Small intestine (tissue), 7 donors: ENCODE measurements around the gene RASGRP2. TPM values are rescaled to one million over a fixed set of nuclear protein-coding genes. Genes with fewer than 3 reads are reported as not detected.

ENCODE experiments used
- DNase-seq, 2 donors: peaks; one replicate each; pipeline versions ENCODE4 v3.0.0 to v3.0.0-alpha.2; 2013
- FAIRE-seq: peaks from 2 replicates; lab custom pipeline; 2012; peaks lifted over from hg19 to GRCh38; lab: Jason Lieb, UNC
- H3K27ac ChIP-seq, 3 donors: one replicate each; pipeline ENCODE4 v1.5.1; 2013; ENCODE audit warnings: low read length in 2 of 3, mild to moderate bottlenecking in 2 of 3, control low read depth in 1 of 3, inconsistent platforms in 1 of 3, low read depth in 1 of 3, moderate library complexity in 1 of 3
- H3K27me3 ChIP-seq, 3 donors: one replicate each; pipeline ENCODE4 v1.6.1; 2013; ENCODE audit warnings: low read length in 3 of 3, inconsistent platforms in 1 of 3; ENCODE audit not compliant: control insufficient read depth in 3 of 3, insufficient read depth in 3 of 3
- H3K36me3 ChIP-seq, 3 donors: one replicate each; pipeline ENCODE4 v1.6.1; 2013; ENCODE audit warnings: low read length in 3 of 3, inconsistent platforms in 1 of 3, low read depth in 1 of 3, mild to moderate bottlenecking in 1 of 3, moderate library complexity in 1 of 3; ENCODE audit not compliant: control insufficient read depth in 3 of 3, insufficient read depth in 2 of 3
- H3K4me1 ChIP-seq, 3 donors: one replicate each; pipeline ENCODE4 v1.6.1; 2013; ENCODE audit warnings: low read length in 2 of 3, inconsistent platforms in 1 of 3, low read depth in 1 of 3, mild to moderate bottlenecking in 1 of 3, moderate library complexity in 1 of 3; ENCODE audit not compliant: control insufficient read depth in 3 of 3, insufficient read depth in 2 of 3
- H3K4me3 ChIP-seq, 3 donors: one replicate each; pipeline ENCODE4 v1.5.1; 2013; ENCODE audit warnings: low read length in 3 of 3, control low read depth in 1 of 3, inconsistent platforms in 1 of 3, low read depth in 1 of 3, mild to moderate bottlenecking in 1 of 3, moderate library complexity in 1 of 3
- H3K9me3 ChIP-seq, 2 donors: one replicate each; pipeline ENCODE4 v1.6.1; 2013; ENCODE audit warnings: low read depth in 1 of 2, low read length in 1 of 2; ENCODE audit not compliant: control insufficient read depth in 2 of 2, insufficient read depth in 1 of 2
- WGBS, 3 donors: extraction: QIAGEN DNeasy Blood & Tissue Kit; methylation state at CpG; one replicate each; pipeline ENCODE4 v1.1.7; 2013; 5-methylcytosine and 5-hydroxymethylcytosine counted together
- polyA plus RNA-seq, 4 donors: library from polyadenylated mRNA; stranded (reverse) in 3 of 4; unstranded in 1 of 4; fragments of 200-250 nt in 3 of 4; fragments of 120-200 nt in 1 of 4; gene quantifications; one replicate each; pipeline versions ENCODE4 v1.2.1 to v1.2.3, GENCODE V29; 2013
- donor health status: healthy with polysubstance abuse.
- donor health status: control.
- donor health status: control.
- donor health status: Bipolar disorder and iron deficiency.
- donor health status: healthy.

RASGRP2 gene
- polyA plus RNA-seq, 4 donors: 2.9 to 14.6 (median 4.1) TPM

DNA sequence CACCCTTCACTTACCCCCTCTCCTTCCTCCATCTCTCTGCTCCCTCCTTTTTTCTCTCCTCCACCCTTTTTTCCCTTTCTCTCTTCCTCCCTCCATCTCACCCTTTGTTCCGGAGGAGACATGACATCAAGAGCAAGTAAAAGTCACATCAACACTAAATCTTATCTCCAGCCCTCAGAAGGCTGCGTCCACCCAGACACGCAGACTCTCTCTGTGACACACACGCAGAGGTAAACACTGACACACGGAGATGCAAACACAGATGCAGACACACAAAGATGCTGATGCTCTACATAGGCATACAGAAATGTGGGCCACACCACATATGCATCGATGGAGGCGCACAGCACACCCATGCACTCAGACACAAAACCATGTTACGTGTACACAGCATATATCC, 47.9 kb downstream of the RASGRP2 start:
- Histone ChIP-seq H3K27me3 (peaks cover 2 to 65% (median 3%) of the 10 kb centered on the region in 3 donors), H3K4me3 (no peak overlapping the region), H3K36me3 (no peaks in the 10 kb centered on the region), H3K9me3 (peaks cover 0 to 3% of the 10 kb centered on the region in 2 donors), H3K27ac (no peak overlapping the region), H3K4me1 (no peaks in the 10 kb centered on the region)
- DNase-seq: no peak
- FAIRE-seq: no peak
- 61 to 80% (median 77%) methylated on average over 8 of the region's 8 CpGs for WGBS, 3 donors

DNA sequence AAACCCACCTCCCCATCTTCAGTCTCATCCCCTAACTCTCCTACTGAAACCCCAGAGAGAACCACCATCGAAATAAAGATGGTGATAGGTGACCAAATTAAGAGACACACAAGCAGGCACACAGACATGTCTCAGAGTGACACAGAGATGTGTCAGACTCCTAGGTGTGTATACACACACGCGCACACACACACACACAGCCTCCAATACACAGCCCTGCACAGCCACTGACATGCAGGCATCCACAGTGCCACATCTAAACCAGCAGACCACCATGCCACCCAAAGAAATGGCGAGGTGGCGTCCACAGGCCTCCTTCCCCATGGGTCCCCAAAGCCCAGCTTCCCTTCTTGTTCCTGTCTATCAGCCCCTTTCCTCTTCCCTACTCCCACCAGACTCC, 48.4 kb downstream of the RASGRP2 start:
- no peak overlapping the region for H3K27ac ChIP-seq
- 92 to 95% (median 95%) methylated on average over 5 of the region's 5 CpGs for WGBS, 3 donors
- no peak for FAIRE-seq
- no peak overlapping the region for H3K4me3 ChIP-seq
- H3K36me3 ChIP-seq: no peaks in the 10 kb centered on the region
- no peak for DNase-seq
- H3K27me3 ChIP-seq: peaks cover 2 to 66% (median 3%) of the 10 kb centered on the region in 3 donors
- H3K9me3 ChIP-seq: peaks cover 0 to 3% of the 10 kb centered on the region in 2 donors
- no peaks in the 10 kb centered on the region for H3K4me1 ChIP-seq

DNA sequence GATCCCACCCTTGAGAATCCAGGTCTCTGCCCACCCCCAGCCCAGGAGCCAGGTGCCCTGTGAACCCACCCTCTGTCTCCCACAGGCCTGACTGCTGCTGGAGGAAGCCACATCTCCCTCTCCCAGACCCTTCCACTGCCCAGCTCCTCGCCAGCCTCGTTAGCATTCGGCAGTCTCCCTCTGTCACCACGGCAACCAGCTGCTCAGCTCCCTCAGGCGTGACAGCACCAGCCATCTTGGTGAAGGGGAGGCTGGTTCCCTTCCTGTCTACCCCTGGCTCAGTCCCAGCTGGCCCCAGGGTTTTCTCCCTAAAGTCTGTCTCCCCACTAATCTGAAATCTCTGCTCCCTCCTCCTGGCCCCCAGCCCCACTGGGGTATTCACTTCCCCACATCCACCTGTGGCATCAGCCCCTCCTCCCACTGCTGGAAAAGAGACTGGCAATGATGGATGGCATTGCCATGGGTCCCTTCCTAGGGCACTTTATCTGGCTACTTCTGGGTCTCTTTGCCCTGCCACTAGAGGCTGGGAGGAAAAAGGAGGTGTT, 49.0 kb downstream of the RASGRP2 start:
- peaks cover 2 to 71% (median 3%) of the 10 kb centered on the region in 3 donors for H3K27me3 ChIP-seq
- no peaks in the 10 kb centered on the region for H3K36me3 ChIP-seq
- peaks cover 0 to 3% of the 10 kb centered on the region in 2 donors for H3K9me3 ChIP-seq
- H3K4me3 ChIP-seq: no peak overlapping the region
- no peak overlapping the region for H3K27ac ChIP-seq
- no peak for DNase-seq
- H3K4me1 ChIP-seq: no peaks in the 10 kb centered on the region
- FAIRE-seq: no peak
- 26 to 36% (median 34%) methylated on average over 5 of the region's 5 CpGs for WGBS, 3 donors

DNA sequence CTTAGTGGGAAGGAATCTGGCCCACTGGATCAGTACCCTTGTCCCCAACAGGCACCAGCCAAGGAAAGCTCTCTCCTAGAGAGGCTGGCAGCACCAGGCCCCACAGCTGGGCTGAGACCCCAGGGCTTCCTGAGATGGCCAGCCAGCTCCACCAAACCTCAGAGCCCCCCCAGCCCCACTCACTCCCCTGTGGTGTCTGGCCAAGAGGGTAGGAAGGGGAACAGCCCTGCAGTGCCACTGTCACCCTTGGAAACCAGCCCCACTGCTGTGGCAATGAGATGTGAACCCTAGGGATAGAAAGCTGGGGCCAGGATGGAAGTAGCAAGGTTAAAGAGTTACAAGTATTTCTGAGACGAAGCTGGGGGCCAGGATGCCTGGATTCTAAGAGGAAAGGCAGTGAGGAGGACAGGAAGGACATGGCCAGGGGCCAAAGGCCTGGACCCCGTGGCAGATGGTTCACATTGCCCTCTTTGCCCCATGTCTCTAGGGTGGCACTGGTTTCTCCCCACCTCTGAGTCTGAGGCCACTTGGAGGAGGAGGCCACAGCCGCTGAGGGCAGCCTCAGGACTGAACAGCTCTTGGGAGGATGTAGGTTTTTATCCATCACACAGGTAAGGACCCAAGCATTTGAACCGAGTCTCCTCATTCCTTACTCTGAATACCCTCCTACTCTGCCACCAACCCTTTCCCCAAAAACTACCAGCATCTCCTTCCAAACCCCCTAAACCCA, 49.8 kb downstream of the RASGRP2 start:
- FAIRE-seq (no peak), DNase-seq (no peak)
- no peaks in the 10 kb centered on the region for H3K36me3 ChIP-seq
- no peak overlapping the region for H3K4me3 ChIP-seq
- peaks cover 2 to 71% (median 3%) of the 10 kb centered on the region in 3 donors for H3K27me3 ChIP-seq
- H3K27ac ChIP-seq: no peak overlapping the region
- WGBS, 3 donors: 31 to 63% (median 48%) methylated on average over 4 of the region's 4 CpGs
- H3K9me3 ChIP-seq: peaks cover 0 to 3% of the 10 kb centered on the region in 2 donors
- H3K4me1 ChIP-seq: no peaks in the 10 kb centered on the region

- H3K36me3 ChIP-seq: no peaks in the 10 kb centered on the region
- DNase-seq (no peak), FAIRE-seq (no peak)
- WGBS, 3 donors: 20 to 24% (median 23%) methylated on average over 13 of the region's 13 CpGs
- H3K9me3 ChIP-seq: peaks cover 0 to 3% of the 10 kb centered on the region in 2 donors
- H3K4me1 ChIP-seq: peaks cover 0 to 3% (median 0%) of the 10 kb centered on the region in 3 donors
- H3K27ac ChIP-seq: no peak overlapping the region
- H3K4me3 ChIP-seq: no peak overlapping the region
- H3K27me3 ChIP-seq: peaks cover 2 to 64% (median 3%) of the 10 kb centered on the region in 3 donors
These were observed 51.1 kb downstream of the RASGRP2 start for GRCh38 chr11:64692764-64693331.

DNA sequence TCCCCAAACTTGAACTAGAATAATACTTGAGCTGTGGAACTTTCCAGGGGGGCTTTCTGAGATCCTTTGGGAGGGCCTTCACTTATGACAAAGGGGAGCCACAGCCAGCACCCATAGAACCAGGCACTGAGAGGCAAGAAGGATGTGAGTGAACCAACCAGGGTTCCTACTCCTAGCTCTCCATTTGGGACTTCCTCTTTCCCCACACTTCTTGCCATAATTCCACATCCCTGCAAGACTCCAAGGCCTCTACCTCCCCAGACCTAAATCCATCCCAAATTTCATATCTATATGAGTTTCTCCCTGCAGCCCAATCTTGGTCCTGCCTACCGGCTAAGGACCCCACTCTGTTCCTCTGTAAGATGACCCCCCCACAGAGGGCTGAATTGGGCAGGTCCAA, 52.4 kb downstream of the RASGRP2 start:
- Histone ChIP-seq H3K27me3 (peaks cover 2 to 64% (median 3%) of the 10 kb centered on the region in 3 donors), H3K27ac (no peak overlapping the region), H3K4me3 (no peak overlapping the region), H3K4me1 (peaks cover 0 to 3% (median 0%) of the 10 kb centered on the region in 3 donors), H3K9me3 (peaks cover 0 to 3% of the 10 kb centered on the region in 2 donors), H3K36me3 (no peaks in the 10 kb centered on the region)
- DNase-seq (no peak), FAIRE-seq (no peak)
- 88 to 98% (median 96%) methylated on average over 1 of the region's 1 CpG for WGBS, 3 donors

DNA sequence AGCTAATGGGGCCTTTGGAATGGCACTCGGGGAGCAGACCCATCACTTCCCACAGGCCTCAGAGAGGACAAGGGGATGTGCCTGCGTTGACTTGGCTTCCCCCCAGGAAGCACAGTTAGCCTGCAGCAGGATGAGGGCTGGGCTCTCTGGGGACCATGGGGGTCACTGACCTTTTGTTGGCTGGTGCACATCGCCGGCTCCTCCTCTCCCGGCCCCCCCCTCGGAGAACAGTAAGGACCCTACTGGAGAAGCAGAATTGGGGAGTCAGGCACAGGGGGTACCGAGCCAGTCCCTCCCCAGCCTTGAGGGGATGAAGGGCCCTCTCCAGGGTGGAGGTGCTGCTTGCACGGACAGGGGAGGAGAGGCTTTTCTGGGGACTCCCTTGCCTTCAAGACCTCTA, 53.7 kb downstream of the RASGRP2 start:
- 72 to 83% (median 74%) methylated on average over 7 to 8 of the region's 8 CpGs for WGBS, 3 donors

GRCh38 chr11:64688534-64688982, 55.4 kb downstream of the RASGRP2 start:
- WGBS, 3 donors: 2 to 8% (median 3%) methylated on average over 13 of the region's 13 CpGs
- peak; percentile 68 to 93 for DNase-seq
- no peak for FAIRE-seq
- peaks cover 0 to 3% (median 0%) of the 10 kb centered on the region in 3 donors for H3K4me1 ChIP-seq
- peak overlapping the region in 1 of 3 donors; percentile 24 for H3K27ac ChIP-seq
- H3K4me3 ChIP-seq: peak overlapping the region in 1 of 3 donors; percentile 38
- peaks cover 0 to 48% (median 3%) of the 10 kb centered on the region in 3 donors for H3K27me3 ChIP-seq
- no peaks in the 10 kb centered on the region for H3K9me3 ChIP-seq
- no peaks in the 10 kb centered on the region for H3K36me3 ChIP-seq

More for the DNA sequence above, 53.7 kb downstream of the RASGRP2 start:
- Histone ChIP-seq H3K4me1 (peaks cover 0 to 3% (median 0%) of the 10 kb centered on the region in 3 donors), H3K4me3 (no peak overlapping the region), H3K27me3 (peaks cover 2 to 52% (median 3%) of the 10 kb centered on the region in 3 donors), H3K36me3 (no peaks in the 10 kb centered on the region), H3K27ac (no peak overlapping the region), H3K9me3 (no peaks in the 10 kb centered on the region)
- FAIRE-seq: no peak
- DNase-seq: no peak
